Measurements from ENCODE around the gene PLXNC1.

The PLXNC1 gene

GRCh38 chr12:94143951-94144350 lies 4.4 kb upstream of the PLXNC1 start:
- TF ChIP-seq ZFX (IDR thresholded peaks at IDR 0.05) (no peak), CTCF (conservative IDR thresholded peaks at IDR 0.05) (no peak)
- no peak overlapping the region for H3K27ac ChIP-seq

DNA sequence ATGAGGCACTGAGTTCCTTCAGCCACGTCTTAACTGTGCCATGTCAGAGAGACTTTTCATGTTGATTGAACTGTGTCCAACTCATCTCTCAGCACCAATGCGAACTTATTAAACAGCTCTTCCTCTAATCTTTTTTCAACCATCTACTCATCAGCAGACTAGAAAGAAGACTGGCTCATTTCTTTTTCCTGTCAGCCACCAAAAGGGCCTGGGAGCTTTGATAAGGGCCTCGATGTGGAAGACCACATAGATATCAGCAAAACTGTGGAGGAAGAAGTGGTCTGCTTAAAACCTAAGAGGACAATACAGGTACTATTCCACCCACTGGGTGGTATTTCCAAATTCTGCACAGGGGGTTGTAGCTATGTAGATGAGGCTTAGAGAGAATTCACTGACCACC lies 3.6 kb upstream of the PLXNC1 start:
- TF ChIP-seq ZFX (IDR thresholded peaks at IDR 0.05): no peak
- TF ChIP-seq CTCF (conservative IDR thresholded peaks at IDR 0.05): no peak
- H3K27ac ChIP-seq: no peak overlapping the region

GRCh38 chr12:94145191-94145983 lies 3.0 kb upstream of the PLXNC1 start:
- no peak for TF ChIP-seq ZFX (IDR thresholded peaks at IDR 0.05)
- peak; percentile 50 for TF ChIP-seq CTCF (conservative IDR thresholded peaks at IDR 0.05)
- H3K27ac ChIP-seq: no peak overlapping the region

DNA sequence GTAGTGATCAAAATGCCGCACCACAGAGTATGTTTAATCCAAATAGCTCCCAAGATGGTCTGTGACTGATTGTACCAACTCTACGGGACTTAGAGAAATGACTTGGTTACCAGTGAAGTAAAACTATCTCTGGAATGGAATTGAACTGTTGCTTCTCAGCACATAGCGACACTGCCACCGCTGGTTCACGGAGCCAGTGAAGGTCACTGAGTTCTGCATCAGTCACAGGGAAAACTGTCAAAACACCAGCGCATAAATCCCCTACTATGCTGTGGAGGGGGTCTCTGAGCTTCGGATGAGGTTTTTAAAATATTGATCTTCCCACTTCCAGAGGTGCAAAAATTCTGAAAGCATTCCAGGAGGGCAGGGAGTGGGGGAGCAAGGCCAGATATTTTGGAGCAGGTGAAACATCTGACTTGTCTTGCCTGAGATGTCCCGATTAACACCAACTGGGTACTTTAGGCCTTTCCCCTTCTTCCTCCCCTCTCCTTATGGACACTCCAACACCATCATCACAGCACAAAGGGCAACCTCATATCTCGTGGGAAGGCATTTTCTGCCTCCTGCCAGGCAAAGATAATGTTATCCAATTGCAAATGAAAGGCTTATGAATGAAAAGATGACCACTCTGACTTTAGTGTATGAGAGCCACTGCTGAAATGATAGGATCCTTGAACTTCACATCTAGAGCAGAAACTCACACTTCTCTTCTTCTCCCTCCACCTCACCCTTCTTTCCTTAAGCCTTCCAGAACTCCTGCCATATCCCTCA lies 2.0 kb upstream of the PLXNC1 start:
- TF ChIP-seq ZFX (IDR thresholded peaks at IDR 0.05): no peak
- H3K27ac ChIP-seq: no peak overlapping the region

DNA sequence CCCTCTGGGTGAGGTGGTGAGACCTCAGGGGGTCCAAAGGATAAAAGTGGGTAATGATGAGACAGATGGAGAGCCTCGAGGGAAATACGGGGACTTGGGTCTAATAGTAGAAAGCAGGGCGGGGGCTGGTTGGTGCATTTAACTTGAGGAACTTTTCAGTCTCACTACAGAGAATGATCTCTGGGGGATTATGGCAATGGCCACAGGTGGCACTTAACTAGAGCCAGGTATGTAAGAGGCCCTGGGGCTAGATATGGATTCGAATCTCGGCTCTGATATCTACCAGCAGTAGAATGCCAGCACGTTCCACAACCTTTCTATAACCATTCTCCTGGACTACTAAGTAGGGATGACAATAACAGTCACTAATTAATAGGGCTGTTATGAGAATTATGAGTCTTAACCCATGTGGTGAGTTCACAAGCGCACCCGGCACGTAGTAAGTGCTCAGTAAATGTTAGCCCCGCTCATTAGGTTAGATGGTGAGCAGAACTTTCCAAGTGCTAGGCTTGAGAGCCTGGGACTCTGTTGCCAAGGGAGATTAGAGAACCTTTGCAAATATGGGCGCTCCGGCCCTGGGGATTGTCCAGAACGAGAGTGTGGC lies 888 bp upstream of the PLXNC1 start:
- H3K27ac ChIP-seq: no peak overlapping the region
- no peak for TF ChIP-seq CTCF (conservative IDR thresholded peaks at IDR 0.05)
- no peak for TF ChIP-seq ZFX (IDR thresholded peaks at IDR 0.05)

GRCh38 chr12:94148739-94149118 lies 352 bp downstream of the PLXNC1 start:
- no peak for TF ChIP-seq ZFX (IDR thresholded peaks at IDR 0.05)
- no peak for TF ChIP-seq CTCF (conservative IDR thresholded peaks at IDR 0.05)
- no peak overlapping the region for H3K27ac ChIP-seq

GRCh38 chr12:94149119-94149780 lies 873 bp downstream of the PLXNC1 start:
- no peak overlapping the region for H3K27ac ChIP-seq
- no peak for TF ChIP-seq ZFX (IDR thresholded peaks at IDR 0.05)
- peak; percentile 18 for TF ChIP-seq CTCF (conservative IDR thresholded peaks at IDR 0.05)
